ENCODE results near the gene CEP57L1.

DNA sequence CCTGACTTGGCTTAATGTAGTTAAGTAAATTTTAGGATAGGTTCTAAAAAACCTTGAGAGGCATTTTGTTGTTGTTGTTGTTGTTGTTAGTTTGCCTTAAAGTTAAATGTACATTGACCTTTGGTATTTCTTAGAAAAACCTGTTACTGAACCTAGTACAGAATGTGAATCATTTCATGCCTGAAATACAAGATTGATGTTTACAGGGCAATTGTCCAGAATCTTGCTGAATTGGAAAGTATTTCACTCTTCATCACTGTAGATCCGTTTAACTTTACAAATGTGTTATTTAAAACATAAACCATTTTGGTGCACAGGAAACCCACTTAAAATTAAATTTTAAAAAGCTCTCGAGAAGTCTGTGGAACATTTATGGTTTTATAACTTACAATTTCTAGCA lies 75.0 kb downstream of the CEP57L1 start:
- TF ChIP-seq, protein P1, sequence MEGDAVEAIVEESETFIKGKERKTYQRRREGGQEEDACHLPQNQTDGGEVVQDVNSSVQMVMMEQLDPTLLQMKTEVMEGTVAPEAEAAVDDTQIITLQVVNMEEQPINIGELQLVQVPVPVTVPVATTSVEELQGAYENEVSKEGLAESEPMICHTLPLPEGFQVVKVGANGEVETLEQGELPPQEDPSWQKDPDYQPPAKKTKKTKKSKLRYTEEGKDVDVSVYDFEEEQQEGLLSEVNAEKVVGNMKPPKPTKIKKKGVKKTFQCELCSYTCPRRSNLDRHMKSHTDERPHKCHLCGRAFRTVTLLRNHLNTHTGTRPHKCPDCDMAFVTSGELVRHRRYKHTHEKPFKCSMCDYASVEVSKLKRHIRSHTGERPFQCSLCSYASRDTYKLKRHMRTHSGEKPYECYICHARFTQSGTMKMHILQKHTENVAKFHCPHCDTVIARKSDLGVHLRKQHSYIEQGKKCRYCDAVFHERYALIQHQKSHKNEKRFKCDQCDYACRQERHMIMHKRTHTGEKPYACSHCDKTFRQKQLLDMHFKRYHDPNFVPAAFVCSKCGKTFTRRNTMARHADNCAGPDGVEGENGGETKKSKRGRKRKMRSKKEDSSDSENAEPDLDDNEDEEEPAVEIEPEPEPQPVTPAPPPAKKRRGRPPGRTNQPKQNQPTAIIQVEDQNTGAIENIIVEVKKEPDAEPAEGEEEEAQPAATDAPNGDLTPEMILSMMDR (IDR thresholded peaks at IDR 0.05), result no peak
- no peak for TF ChIP-seq POLR2A (IDR thresholded peaks at IDR 0.05)

Measured in lower leg skin (tissue), 3 donors.